ENCODE measurements around the gene PRR5L.

DNA sequence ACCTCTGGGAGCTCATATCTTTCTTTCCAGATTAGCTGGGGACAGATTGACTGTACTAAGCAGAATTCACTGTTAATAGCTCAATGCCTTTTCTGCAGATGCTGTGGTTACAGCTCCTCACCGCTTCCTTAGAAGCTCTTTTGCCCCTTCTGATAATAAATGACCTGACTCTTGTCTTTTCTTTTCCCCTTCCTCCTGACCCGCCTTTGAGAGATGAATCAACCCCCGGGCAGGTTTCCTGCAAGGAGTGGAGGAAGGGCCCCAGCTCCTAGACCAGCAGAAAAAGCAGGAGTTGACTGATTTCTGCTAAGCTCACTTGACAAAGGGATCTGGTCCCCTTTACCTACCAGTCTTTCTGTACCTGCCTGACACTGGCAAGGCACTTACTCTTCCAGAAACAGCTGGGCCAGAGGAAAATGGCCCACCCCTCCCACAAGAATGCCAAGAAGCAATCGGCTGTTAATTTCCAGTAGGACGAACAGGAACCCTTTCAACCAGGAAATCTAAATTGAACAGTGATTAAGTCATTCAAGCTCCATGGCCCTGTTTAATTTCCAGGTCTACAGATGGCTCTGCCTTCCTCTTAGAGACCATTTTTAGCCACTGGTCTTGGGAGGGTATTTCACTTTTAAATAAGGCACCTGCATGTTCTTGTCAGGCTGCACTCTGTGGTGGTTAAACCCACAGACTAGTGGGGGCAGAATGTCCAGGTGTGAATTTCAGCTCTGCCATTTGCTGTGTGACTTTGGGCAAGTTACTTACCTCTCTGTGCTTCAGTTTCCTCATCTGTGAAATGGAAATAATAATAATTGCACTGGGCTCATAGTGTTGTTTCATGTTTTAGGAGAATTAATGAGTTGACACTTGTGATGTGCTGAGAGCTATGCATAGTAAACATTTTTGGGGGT, 67.5 kb downstream of the PRR5L start:
- TF ChIP-seq, protein P1, sequence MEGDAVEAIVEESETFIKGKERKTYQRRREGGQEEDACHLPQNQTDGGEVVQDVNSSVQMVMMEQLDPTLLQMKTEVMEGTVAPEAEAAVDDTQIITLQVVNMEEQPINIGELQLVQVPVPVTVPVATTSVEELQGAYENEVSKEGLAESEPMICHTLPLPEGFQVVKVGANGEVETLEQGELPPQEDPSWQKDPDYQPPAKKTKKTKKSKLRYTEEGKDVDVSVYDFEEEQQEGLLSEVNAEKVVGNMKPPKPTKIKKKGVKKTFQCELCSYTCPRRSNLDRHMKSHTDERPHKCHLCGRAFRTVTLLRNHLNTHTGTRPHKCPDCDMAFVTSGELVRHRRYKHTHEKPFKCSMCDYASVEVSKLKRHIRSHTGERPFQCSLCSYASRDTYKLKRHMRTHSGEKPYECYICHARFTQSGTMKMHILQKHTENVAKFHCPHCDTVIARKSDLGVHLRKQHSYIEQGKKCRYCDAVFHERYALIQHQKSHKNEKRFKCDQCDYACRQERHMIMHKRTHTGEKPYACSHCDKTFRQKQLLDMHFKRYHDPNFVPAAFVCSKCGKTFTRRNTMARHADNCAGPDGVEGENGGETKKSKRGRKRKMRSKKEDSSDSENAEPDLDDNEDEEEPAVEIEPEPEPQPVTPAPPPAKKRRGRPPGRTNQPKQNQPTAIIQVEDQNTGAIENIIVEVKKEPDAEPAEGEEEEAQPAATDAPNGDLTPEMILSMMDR (IDR thresholded peaks at IDR 0.05), result no peak
- no peak for TF ChIP-seq POLR2A (IDR thresholded peaks at IDR 0.05)
- TF ChIP-seq POLR2AphosphoS5 (IDR thresholded peaks at IDR 0.05), result no peak
- TF ChIP-seq EP300 (IDR thresholded peaks at IDR 0.05), result no peak
